Activated CD4-positive, alpha-beta T cell treated with anti-CD3 and anti-CD28 coated beads for 24 hours (primary cell): ENCODE measurements around the gene UBE4B.

Experiments
- DNase-seq, 2 donors: peaks; one replicate each; pipeline ENCODE4 v3.0.0-alpha.2; 2020; ENCODE audit warnings: low read depth in 2 of 2

The UBE4B gene

DNA sequence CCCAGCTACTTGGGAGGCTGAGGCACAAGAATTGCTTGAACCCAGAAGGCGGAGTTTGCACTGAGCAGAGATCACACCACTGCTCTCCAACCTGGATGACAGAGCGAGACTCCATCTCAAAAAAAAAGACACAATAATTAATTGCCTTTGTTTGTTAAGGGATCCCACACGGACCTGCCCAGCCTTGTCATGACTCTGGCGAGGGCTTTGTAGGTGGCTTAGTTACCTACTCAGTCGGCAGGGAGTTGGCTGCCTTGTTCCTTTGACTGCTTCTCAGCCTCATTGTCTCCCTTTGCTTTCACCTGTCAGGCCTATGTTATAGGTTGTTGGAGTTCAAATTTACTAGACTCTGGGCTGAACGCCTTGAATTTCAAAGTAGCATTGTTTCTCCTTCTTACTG is 82.0 kb downstream of the UBE4B start:
- DNase-seq, result no peak

- no peak for DNase-seq
Measured at GRCh38 chr1:10117132-10117531, 84.4 kb downstream of the UBE4B start.

GRCh38 chr1:10117865-10118264 is 85.1 kb downstream of the UBE4B start:
- no peak for DNase-seq

DNA sequence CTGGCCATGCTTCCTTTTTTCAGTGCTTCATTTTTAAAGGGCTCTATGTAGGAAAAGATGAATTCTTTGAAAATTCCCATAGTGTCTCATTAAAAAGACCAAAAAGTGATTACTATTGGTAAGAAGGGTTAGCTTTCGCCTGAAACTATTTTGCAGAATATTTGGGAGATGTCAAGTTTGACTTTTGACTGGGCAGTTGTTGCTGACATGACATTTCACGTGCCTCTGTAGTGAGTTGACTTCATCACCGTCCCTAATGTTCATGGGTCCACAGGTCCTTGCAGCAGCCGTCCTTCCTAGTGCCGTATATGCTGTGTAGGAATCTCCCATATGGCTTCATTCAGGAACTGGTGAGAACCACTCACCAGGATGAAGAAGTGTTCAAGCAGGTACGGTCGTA is 88.9 kb downstream of the UBE4B start:
- DNase-seq, result no peak

GRCh38 chr1:10122926-10123325 is 90.2 kb downstream of the UBE4B start:
- no peak for DNase-seq

GRCh38 chr1:10128101-10128765 is 95.5 kb downstream of the UBE4B start:
- no peak for DNase-seq

DNA sequence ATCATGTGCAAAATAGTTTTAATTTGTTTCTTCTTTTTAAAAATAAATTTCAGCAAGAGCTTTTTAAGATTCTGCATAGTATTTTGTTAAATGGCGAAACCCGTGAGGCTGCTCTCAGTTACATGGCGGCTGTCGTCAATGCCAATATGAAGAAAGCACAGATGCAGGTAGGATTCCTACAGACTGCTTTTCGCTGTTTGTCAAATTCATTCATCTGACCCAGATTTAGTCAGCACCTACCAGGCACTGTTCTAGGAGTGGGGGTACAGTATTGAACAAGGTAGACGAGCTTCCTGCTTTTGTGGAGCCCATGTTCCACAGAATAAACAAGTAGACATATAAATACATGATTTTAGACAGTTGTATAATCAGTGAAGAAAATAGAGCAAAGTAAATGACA is 99.6 kb downstream of the UBE4B start:
- no peak for DNase-seq

DNA sequence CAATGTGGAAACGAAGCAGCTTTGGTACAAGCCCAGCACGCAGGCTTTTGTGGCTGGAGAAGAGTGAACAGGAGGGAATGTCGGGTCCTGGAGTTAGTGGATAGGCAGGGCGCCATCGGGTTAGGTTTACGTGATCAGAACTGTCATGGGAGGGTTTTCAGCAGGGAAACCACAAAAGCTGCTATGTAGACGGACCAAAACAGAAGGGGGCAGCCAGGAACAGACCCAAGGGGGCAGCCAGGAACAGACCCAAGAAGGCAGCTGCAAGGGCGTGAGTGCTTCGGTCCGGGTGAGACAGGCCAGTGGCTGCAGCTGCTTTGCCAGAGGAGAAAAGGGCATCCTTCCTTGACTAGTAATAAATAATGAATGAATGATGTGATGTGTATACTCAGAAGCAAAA is 100.1 kb downstream of the UBE4B start:
- no peak for DNase-seq

- no peak for DNase-seq
Measured at GRCh38 chr1:10140981-10141380, 108.2 kb downstream of the UBE4B start.

GRCh38 chr1:10143961-10144485 is 111.3 kb downstream of the UBE4B start:
- no peak for DNase-seq

- no peak for DNase-seq
Measured at GRCh38 chr1:10146391-10146790, 113.6 kb downstream of the UBE4B start.

GRCh38 chr1:10149231-10149630 is 116.5 kb downstream of the UBE4B start:
- no peak for DNase-seq

GRCh38 chr1:10152709-10153284 is 120.0 kb downstream of the UBE4B start:
- DNase-seq, result peak; percentile 11 to 16

DNA sequence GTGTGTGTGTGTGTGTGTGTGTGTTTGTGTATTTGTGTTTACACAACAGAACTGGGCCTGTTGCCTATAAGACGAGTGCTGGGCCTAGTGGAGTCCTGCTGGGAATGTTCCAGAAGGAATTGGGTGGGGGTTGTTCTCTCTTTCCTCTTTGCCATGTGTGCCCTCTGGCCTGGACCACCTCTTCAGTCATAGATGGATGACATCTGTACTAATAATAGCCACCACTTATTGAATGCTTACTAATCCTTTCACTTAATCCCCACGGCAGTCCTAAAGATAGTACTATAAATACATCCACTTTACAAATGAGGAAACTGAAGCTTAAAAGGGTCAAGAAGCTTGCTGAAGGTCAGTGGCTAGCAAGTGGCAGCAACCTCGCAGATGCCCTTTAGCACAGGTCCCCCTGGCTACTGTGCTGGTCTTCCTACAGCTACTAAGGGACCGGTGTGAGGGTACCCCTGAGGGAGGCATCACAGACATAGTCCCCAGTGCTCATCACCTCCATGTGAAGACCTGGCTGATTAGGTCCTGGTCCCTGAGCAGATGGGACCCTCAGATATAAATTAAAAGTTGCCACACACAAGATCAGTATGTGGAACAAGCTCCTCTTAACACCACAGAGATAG is 122.4 kb downstream of the UBE4B start:
- DNase-seq, result no peak

- no peak for DNase-seq
Measured at GRCh38 chr1:10160173-10160572, 127.4 kb downstream of the UBE4B start.

DNA sequence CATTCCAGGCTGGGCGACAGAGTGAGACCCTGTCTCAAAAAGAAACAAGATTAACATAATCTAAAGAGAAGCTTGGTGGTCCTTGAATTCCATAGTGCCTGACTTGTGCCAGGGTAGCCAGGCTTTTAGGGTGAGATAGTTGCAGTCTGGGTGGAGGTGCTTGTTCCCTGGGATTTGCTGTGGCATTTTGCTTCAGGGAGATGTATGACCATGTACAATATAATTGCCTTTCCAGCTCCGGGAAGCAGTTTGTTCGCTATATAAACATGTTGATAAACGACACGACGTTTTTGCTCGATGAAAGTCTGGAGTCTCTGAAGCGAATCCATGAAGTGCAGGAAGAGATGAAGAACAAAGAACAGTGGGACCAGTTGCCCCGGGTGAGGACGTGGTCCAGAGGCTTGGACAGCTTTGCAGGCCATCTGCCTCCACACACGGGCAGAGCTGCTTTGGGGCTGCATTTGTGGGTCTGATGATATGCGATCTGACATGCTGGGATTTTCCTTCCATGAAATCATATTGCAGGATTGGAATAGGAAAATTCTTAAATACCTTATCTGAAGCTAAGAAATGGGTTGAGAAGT is 128.2 kb downstream of the UBE4B start:
- DNase-seq, result no peak

GRCh38 chr1:10161541-10162290 is 129.0 kb downstream of the UBE4B start:
- no peak for DNase-seq

DNA sequence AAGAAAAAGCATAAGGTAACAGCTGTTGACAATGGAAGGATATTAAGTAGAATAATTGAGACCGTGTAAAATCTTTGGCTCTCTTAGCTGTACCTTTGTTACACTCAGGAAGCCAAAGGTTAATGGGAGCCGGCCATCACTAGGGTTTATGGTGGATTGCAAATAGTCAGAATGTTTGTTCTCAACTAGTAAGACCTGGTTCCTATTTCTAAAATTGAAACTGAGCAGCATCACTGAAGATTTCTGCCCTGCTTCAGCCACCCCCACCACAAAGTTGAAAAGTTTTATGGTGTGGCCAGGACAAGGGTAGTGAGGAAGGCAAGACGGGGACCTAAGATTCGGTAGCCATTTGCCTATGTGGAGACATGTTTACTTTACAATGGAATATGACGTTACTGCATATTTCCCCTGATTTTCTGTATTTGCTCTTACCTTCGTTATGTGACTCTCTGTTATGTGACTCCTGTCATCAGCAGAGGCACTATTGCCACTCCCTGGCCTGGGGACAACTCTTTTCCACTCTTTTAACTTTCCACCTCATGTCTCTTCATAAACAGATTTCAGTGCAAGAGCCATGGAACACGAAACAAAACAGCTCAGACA is 136.3 kb downstream of the UBE4B start:
- no peak for DNase-seq

DNA sequence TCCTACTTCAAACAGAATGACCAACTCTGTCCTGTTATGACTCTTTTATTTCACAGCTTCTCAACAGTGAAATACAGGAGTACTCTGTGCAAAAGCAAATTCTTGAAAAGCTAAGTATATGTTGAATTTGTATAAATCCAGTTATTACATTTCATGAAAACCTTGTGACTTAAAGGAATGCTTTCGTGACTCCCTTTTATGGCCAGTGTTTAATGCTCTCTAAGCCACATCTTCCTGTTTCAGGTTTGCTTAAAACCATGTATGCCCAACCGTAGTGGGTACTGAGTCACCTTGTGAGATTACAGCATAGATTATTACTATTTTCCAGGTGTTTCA is 137.4 kb downstream of the UBE4B start:
- DNase-seq, result no peak

GRCh38 chr1:10171105-10171767 is 138.5 kb downstream of the UBE4B start:
- DNase-seq, result no peak

DNA sequence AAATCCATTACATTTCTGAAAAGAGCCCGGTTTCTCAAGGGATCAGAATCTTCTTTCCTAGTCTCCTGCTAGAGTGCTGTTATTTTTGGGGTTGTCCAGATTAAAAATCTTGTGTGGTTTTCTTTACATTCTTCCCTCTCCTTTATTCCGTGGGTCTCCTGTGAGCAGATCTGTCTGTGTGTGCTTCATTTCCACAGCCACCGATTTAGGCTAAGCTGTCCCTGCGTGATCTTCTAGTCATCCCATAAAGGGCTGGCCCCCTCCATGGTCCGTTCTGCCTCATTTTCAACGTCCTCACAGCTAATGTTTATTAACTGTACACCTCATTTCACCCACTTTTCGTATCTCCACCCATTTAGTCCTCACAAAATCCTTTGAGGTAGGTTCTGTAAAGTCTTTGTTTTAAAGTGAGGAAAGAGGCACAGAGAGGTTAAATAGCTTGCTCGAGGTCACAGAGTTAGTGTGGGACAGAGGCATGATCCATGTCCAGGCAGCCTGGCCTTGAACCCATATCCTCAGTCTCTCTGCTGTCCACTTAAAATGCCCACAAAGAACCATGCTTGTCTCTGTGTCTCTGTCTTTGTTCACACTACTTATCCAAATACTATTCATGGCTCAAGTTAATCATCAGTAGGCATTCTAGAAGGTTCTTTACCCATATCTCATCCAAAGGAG is 139.4 kb downstream of the UBE4B start:
- DNase-seq, result no peak
